ENCODE results near the gene EYS. TPM values are rescaled to one million over a fixed set of nuclear protein-coding genes. Genes with fewer than 3 reads are reported as not detected.

The EYS gene
- total RNA-seq, 6 experiments from 2014 or later = 0.54 to 2.3 (median 0.74) TPM; not detected in 1

DNA sequence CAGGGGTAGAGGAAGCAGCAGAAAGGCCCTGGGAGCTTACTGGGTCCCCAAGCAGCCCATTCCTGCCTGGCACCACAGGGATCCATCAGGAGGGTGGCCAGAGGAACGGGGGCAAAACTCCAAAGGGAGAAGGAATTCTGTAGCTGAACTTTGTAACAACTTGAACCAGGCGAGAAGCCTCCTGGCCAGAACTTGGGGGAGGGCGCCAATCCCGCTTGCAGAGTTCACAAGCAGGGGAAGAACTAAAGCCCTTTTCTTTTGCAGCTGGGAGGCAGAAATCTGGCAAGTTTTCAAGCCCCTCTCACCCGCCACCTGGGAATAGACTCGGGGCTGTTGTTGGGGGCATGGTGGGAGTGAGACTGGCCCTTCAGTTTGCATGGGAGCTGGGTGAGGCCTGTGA, 1882.3 kb downstream of the EYS start:
- intact Hi-C loops (cut with DNase I) = no loop called here
- WGBS (ENCODE audit: insufficient coverage, low coverage, low lambda C conversion rate, missing lambda C conversion rate) = no CpG with 5 or more reads among the region's 6 CpGs

DNA sequence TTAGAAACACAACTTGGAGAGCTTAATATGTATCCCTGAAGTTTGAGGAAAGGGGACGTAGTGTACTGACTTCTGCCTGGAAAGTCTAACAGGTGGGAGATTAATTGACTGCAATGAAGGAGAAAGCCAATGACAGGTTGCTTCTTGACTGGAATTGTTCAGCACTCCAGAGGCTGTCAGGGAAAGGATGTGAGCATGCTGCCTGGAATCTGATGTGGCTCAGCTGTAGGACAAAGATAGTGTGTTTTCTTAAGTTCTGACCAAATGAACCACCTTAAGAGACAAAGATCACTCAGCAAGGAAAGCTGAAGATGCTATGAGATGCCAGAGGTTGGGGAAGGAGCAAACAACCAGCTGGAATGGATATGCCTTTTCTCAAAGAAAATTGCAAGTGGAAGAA, 1885.6 kb downstream of the EYS start:
- DNase-seq (no peak), ATAC-seq (no peak)
- H3K27me3 ChIP-seq = no peaks in the 10 kb centered on the region
- no peak overlapping the region for H3K27ac ChIP-seq
- H3K36me3 ChIP-seq = no peaks in the 10 kb centered on the region
- H3K4me1 ChIP-seq = no peaks in the 10 kb centered on the region
- H3K9me3 ChIP-seq = no peaks in the 10 kb centered on the region
- WGBS (ENCODE audit: insufficient coverage, low coverage, low lambda C conversion rate, missing lambda C conversion rate) = 83% methylated on average over 1 of the region's 1 CpG
- intact Hi-C loops (cut with DNase I) = no loop called here
- no peak for TF ChIP-seq POLR2A (IDR thresholded peaks at IDR 0.05)
- TF ChIP-seq, protein P1, sequence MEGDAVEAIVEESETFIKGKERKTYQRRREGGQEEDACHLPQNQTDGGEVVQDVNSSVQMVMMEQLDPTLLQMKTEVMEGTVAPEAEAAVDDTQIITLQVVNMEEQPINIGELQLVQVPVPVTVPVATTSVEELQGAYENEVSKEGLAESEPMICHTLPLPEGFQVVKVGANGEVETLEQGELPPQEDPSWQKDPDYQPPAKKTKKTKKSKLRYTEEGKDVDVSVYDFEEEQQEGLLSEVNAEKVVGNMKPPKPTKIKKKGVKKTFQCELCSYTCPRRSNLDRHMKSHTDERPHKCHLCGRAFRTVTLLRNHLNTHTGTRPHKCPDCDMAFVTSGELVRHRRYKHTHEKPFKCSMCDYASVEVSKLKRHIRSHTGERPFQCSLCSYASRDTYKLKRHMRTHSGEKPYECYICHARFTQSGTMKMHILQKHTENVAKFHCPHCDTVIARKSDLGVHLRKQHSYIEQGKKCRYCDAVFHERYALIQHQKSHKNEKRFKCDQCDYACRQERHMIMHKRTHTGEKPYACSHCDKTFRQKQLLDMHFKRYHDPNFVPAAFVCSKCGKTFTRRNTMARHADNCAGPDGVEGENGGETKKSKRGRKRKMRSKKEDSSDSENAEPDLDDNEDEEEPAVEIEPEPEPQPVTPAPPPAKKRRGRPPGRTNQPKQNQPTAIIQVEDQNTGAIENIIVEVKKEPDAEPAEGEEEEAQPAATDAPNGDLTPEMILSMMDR (IDR thresholded peaks at IDR 0.05) = no peak
- H3K4me3 ChIP-seq = no peak overlapping the region

More for the DNA sequence above, 1882.3 kb downstream of the EYS start:
- no peak for TF ChIP-seq POLR2A (IDR thresholded peaks at IDR 0.05)
- TF ChIP-seq, protein P1 (IDR thresholded peaks at IDR 0.05) = no peak
- ATAC-seq (no peak), DNase-seq (no peak)
- Histone ChIP-seq H3K9me3 (no peaks in the 10 kb centered on the region), H3K27ac (no peak overlapping the region), H3K4me3 (no peak overlapping the region), H3K36me3 (no peaks in the 10 kb centered on the region), H3K27me3 (no peaks in the 10 kb centered on the region), H3K4me1 (no peaks in the 10 kb centered on the region)

DNA sequence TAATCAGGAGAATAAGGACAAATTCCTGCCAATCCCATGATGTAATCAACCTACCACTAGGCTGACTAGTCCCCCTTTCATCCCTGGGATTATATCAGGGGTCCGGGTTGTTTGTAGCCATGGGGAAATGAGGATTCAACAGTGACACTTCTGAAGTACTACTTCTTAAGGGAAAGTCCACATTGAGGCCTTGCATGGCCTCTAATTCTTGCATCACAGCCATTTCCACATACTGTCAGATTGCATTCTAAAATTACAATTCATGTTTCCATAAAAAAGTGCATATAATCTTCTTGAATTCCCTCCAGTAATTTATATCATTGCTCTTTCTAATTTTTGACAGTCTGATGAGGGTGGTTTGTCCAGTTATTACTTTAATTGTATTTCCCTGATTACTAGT, 1887.2 kb downstream of the EYS start:
- no peak for ATAC-seq
- H3K27me3 ChIP-seq = no peaks in the 10 kb centered on the region
- H3K4me3 ChIP-seq = no peak overlapping the region
- no peak overlapping the region for H3K27ac ChIP-seq
- WGBS (ENCODE audit: insufficient coverage, low coverage, low lambda C conversion rate, missing lambda C conversion rate) = 40% methylated on average over 1 of the region's 1 CpG
- intact Hi-C loops (cut with DNase I) = no loop called here
- no peaks in the 10 kb centered on the region for H3K4me1 ChIP-seq
- H3K36me3 ChIP-seq = no peaks in the 10 kb centered on the region
- no peak for DNase-seq
- H3K9me3 ChIP-seq = no peaks in the 10 kb centered on the region
- TF ChIP-seq, protein P1 (IDR thresholded peaks at IDR 0.05) = no peak
- TF ChIP-seq POLR2A (IDR thresholded peaks at IDR 0.05) = no peak

DNA sequence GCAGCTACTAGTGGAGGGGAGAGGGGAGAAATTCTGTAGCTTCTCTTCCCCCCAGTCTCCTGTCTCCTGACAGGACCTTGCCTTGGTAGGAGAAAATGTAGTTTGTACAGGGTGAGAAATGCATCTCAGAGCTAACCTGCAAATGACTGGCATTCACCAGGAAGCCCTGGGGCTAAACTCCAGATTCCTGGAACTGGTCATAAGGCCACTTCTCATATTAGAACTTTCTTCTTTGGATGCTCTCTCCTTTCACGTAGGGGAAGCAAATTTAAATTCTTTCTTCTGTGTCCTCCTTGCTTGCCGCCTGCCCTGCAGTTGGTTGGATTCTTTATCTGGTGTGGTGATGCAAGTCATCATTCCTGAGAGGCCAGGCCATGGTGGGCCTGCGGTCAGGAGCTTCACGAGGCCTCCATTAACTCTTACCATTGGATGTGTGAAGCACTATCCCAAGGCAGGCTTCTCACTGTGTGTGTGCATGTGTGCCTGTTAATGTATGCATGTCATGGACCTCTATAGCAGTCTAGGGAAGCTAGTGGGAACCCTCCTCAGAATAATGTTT, 1889.5 kb downstream of the EYS start:
- DNase-seq = no peak
- intact Hi-C loops (cut with DNase I) = no loop called here
- no peaks in the 10 kb centered on the region for H3K36me3 ChIP-seq
- H3K4me3 ChIP-seq = no peak overlapping the region
- 87% methylated on average over 2 of the region's 4 CpGs for WGBS (ENCODE audit: insufficient coverage, low coverage, low lambda C conversion rate, missing lambda C conversion rate)
- H3K27ac ChIP-seq = no peak overlapping the region
- TF ChIP-seq, protein P1 (IDR thresholded peaks at IDR 0.05) = no peak
- no peak for TF ChIP-seq POLR2A (IDR thresholded peaks at IDR 0.05)
- H3K9me3 ChIP-seq = no peaks in the 10 kb centered on the region
- H3K4me1 ChIP-seq = no peaks in the 10 kb centered on the region
- no peak for ATAC-seq
- no peaks in the 10 kb centered on the region for H3K27me3 ChIP-seq
